ENCODE data around the gene AGBL1. TPM values are rescaled to one million over a fixed set of nuclear protein-coding genes. Genes with fewer than 3 reads are reported as not detected.

The AGBL1 gene
- total RNA-seq, 6 experiments from 2014 or later = not detected

- no peaks in the 10 kb centered on the region for H3K36me3 ChIP-seq
- H3K27ac ChIP-seq = no peak overlapping the region
- no peak for TF ChIP-seq POLR2A (IDR thresholded peaks at IDR 0.05)
- no peak for TF ChIP-seq CTCF (IDR thresholded peaks at IDR 0.05)
- no peaks in the 10 kb centered on the region for H3K9me3 ChIP-seq
- WGBS (ENCODE audit: insufficient coverage, low coverage, low lambda C conversion rate, missing lambda C conversion rate) = 54% methylated on average over 2 of the region's 3 CpGs
- DNase-seq (no peak), ATAC-seq (no peak)
- H3K4me1 ChIP-seq = no peaks in the 10 kb centered on the region
- no peaks in the 10 kb centered on the region for H3K27me3 ChIP-seq
- H3K4me3 ChIP-seq = no peak overlapping the region
- intact Hi-C loops (cut with DNase I) = no loop called here
Measured at GRCh38 chr15:86329311-86330013, 249.8 kb downstream of the AGBL1 start.

GRCh38 chr15:86333819-86334218, 254.1 kb downstream of the AGBL1 start:
- Histone ChIP-seq H3K9me3 (no peaks in the 10 kb centered on the region), H3K27me3 (no peaks in the 10 kb centered on the region), H3K36me3 (no peaks in the 10 kb centered on the region), H3K4me1 (no peaks in the 10 kb centered on the region), H3K4me3 (no peak overlapping the region), H3K27ac (no peak overlapping the region)
- DNase-seq = no peak
- ATAC-seq = no peak
- intact Hi-C loops (cut with DNase I) = no loop called here
- TF ChIP-seq CTCF (IDR thresholded peaks at IDR 0.05) (no peak), POLR2A (IDR thresholded peaks at IDR 0.05) (no peak)

GRCh38 chr15:86336051-86336788, 256.5 kb downstream of the AGBL1 start:
- ATAC-seq = no peak
- no peak overlapping the region for H3K4me3 ChIP-seq
- H3K27me3 ChIP-seq = no peaks in the 10 kb centered on the region
- no peaks in the 10 kb centered on the region for H3K36me3 ChIP-seq
- no peaks in the 10 kb centered on the region for H3K4me1 ChIP-seq
- no peak for TF ChIP-seq POLR2A (IDR thresholded peaks at IDR 0.05)
- no peak for TF ChIP-seq CTCF (IDR thresholded peaks at IDR 0.05)
- DNase-seq = no peak
- 37% methylated on average over 5 of the region's 6 CpGs for WGBS (ENCODE audit: insufficient coverage, low coverage, low lambda C conversion rate, missing lambda C conversion rate)
- no peak overlapping the region for H3K27ac ChIP-seq
- no peaks in the 10 kb centered on the region for H3K9me3 ChIP-seq
- intact Hi-C loops (cut with DNase I) = no loop called here

GRCh38 chr15:86337071-86337470, 257.4 kb downstream of the AGBL1 start:
- intact Hi-C loops (cut with DNase I) = no loop called here
- no peaks in the 10 kb centered on the region for H3K9me3 ChIP-seq
- no peak for DNase-seq
- ATAC-seq = no peak
- no peaks in the 10 kb centered on the region for H3K4me1 ChIP-seq
- no peak overlapping the region for H3K27ac ChIP-seq
- no peak for TF ChIP-seq POLR2A (IDR thresholded peaks at IDR 0.05)
- no peak for TF ChIP-seq CTCF (IDR thresholded peaks at IDR 0.05)
- 73% methylated on average over 2 of the region's 2 CpGs for WGBS (ENCODE audit: insufficient coverage, low coverage, low lambda C conversion rate, missing lambda C conversion rate)
- no peak overlapping the region for H3K4me3 ChIP-seq
- no peaks in the 10 kb centered on the region for H3K27me3 ChIP-seq
- no peaks in the 10 kb centered on the region for H3K36me3 ChIP-seq

All from right lobe of liver (tissue), 6 donors.